Vagina (tissue), 2 donors: ENCODE data around the gene PPL. TPM values are rescaled to one million over a fixed set of nuclear protein-coding genes. Genes with fewer than 3 reads are reported as not detected.

Experiments used
- DNase-seq, 2 donors: peaks; one replicate each; pipeline ENCODE4 v3.0.0-alpha.2; 2017; ENCODE audit errors: extremely low spot score in 2 of 2
- H3K27ac ChIP-seq: fragments of 200-600 bp; sonication (generic); one replicate; pipeline ENCODE4 v1.5.1; 2019
- H3K27me3 ChIP-seq: fragments of 200-600 bp; sonication (generic); one replicate; pipeline ENCODE4 v1.5.1; 2019
- H3K36me3 ChIP-seq, 2 donors: fragments of 200-600 bp; sonication (generic); one replicate each; pipeline ENCODE4 v1.5.1; 2017 to 2019
- H3K4me1 ChIP-seq: fragments of 200-600 bp; sonication (generic); one replicate; pipeline ENCODE4 v1.5.1; 2019
- H3K4me3 ChIP-seq, 2 donors: fragments of 200-600 bp; sonication (generic); 1 replicate in 1 of 2; 2 replicates in 1 of 2; pipeline ENCODE4 v1.5.1; 2016 to 2019
- H3K9me3 ChIP-seq: fragments of 200-600 bp; sonication (generic); one replicate; pipeline ENCODE4 v1.5.1; 2019
- POLR2A ChIP-seq, 2 donors: fragments of 450-650 bp; IDR thresholded peaks; one replicate each; pipeline ENCODE4 v1.6.1; 2017; ENCODE audit warnings: antibody characterized with exemption in 2 of 2, mild to moderate bottlenecking in 2 of 2, moderate library complexity in 2 of 2
- POLR2AphosphoS5 ChIP-seq, 2 donors: sonication (generic); formaldehyde crosslinking; IDR thresholded peaks; one replicate each; pipeline ENCODE4 v1.9.0; 2017; ENCODE audit warnings: antibody characterized with exemption in 2 of 2, mild to moderate bottlenecking in 2 of 2, low read depth in 1 of 2; ENCODE audit not compliant: insufficient read depth in 1 of 2
- intact Hi-C: fragments of 100-400 bp; cut with DNase I; formaldehyde crosslinking; loops from one replicate; pipeline ENCODE4 v1.15.1; 2023
- total RNA-seq: library from RNA; depleted of rRNA; stranded (reverse); fragments of >200 nt; gene quantifications from one replicate; pipeline ENCODE4 v1.2.3, GENCODE V29; 2016
- TF ChIP-seq, protein P1 (sequence below), 3 experiments: fragments of 450-650 bp in 2 of 3; fragments of 200-600 bp in 1 of 3; sonication (generic) in 1 of 3; IDR thresholded peaks; one replicate each; pipeline ENCODE4 v1.5.1; 2017 to 2019; ENCODE audit warnings: antibody characterized with exemption in 3 of 3, mild to moderate bottlenecking in 2 of 3, moderate library complexity in 2 of 3

The PPL gene
- total RNA-seq, 1 donor from 2014 or later: 391 TPM

DNA sequence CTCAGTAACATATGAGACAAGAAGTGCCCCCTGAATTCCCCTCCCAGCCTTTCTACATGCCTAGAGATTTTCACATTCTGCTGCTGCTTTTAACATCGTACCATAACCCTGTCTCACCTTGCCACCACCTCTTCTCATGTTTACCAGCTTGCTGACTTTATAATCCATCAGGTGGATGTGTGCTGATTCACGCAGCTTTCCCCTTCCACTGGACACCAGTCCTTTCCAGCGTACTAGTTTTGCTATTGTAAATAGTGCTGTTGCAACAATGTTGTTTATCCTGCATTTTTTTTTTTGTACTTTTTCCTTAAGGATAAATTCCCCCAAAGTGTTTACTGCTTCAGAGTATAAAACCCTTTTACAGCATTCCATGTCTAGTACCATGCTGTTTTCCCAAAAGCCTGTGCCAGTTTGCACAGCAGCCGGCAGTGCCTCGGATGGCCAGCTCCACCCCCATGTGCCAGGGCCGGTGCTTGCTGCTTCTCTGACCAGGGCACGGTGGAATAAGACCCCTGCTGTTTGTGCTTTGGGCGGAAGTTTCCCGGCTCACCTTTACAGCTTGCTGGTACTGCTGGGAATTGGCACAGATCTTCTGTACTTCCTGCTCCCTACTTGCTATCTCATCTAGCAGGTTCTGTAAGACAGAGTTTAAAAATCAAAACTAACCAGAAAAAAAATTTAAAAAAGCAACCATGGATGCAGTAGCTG is 48.4 kb downstream of the PPL start:
- no peaks in the 10 kb centered on the region for H3K9me3 ChIP-seq
- intact Hi-C loops: no loop called here

DNA sequence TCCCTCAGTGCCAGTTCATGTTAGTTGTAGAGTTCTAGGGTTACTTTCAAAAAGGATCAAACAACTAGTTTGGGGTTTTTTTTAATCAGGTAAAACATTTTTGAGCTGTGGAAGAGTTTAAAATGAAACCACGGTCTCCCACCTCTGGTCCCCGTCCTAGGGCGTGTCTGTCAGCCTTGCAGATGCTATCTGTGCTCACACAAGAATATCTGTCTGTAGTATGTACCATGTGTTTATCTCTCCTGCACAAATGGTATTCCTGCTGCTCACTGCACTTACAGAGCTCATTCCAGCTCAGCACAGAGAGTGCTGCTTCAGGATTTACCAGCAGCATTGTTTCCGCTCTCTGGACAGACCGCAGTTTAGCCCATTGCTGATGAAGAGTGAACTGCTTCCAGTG is 50.8 kb downstream of the PPL start:
- peaks cover 0 to 96% of the 10 kb centered on the region in 2 donors for H3K36me3 ChIP-seq
- TF ChIP-seq, protein P1, sequence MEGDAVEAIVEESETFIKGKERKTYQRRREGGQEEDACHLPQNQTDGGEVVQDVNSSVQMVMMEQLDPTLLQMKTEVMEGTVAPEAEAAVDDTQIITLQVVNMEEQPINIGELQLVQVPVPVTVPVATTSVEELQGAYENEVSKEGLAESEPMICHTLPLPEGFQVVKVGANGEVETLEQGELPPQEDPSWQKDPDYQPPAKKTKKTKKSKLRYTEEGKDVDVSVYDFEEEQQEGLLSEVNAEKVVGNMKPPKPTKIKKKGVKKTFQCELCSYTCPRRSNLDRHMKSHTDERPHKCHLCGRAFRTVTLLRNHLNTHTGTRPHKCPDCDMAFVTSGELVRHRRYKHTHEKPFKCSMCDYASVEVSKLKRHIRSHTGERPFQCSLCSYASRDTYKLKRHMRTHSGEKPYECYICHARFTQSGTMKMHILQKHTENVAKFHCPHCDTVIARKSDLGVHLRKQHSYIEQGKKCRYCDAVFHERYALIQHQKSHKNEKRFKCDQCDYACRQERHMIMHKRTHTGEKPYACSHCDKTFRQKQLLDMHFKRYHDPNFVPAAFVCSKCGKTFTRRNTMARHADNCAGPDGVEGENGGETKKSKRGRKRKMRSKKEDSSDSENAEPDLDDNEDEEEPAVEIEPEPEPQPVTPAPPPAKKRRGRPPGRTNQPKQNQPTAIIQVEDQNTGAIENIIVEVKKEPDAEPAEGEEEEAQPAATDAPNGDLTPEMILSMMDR (IDR thresholded peaks at IDR 0.05): no peak
- TF ChIP-seq POLR2AphosphoS5 (IDR thresholded peaks at IDR 0.05; ENCODE audit: insufficient read depth in 1 of 2, low read depth in 1 of 2) (no peak), POLR2A (IDR thresholded peaks at IDR 0.05) (no peak)

More for the DNA sequence above, 48.4 kb downstream of the PPL start:
- DNase-seq: no peak
- Histone ChIP-seq H3K4me3 (no peak overlapping the region), H3K4me1 (peaks cover 19% of the 10 kb centered on the region), H3K36me3 (peaks cover 0 to 97% of the 10 kb centered on the region in 2 donors), H3K27ac (no peak overlapping the region), H3K27me3 (no peaks in the 10 kb centered on the region)
- TF ChIP-seq, protein P1 (IDR thresholded peaks at IDR 0.05): no peak
- no peak for TF ChIP-seq POLR2A (IDR thresholded peaks at IDR 0.05)
- TF ChIP-seq POLR2AphosphoS5 (IDR thresholded peaks at IDR 0.05; ENCODE audit: insufficient read depth in 1 of 2, low read depth in 1 of 2): no peak

DNA sequence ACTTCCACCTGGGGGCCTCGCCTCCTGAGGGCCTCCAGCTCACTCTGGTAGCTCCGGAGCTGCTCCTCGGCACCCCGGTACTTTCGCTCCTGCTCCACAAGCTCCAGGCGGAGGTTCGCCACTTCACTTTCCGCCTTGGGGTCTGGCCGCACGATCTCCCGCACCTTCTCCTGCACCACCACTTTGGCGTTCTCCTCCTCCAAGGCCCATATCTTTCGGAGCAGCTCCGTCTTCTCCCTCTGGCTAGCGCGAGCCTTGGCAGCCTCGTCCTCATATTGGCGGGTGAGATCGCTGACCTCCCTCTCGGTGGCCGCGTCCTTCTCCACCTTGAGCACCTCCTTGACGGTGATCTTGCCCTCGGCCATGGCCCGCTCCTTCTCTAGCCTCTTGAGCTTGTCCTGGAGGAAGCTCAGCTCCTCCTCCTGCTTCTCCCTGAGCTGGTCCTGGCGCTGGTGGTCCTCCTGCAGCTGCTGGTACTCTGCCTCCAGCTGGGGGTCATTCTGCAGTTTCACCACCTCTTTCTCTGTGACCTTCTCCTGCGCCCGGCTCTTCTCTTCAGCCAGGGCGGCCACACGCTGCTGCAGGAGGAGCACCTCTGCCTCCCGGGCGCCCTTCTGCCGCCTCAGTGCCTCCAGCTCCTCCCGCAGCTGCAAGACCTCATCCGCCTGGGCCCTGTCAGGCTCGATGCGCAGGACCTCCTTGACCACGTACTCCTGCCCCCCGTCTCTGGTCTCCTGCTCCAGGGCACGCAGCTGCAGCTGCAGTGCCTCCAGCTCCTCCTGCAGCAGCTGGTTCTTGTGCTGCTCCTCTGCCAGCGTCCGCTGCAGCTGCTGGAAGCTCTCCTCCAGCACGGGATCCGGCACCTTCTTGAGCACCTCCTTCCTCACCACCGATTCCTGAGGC is 51.7 kb downstream of the PPL start:
- intact Hi-C loops: no loop called here
- Histone ChIP-seq H3K9me3 (no peaks in the 10 kb centered on the region), H3K27me3 (no peaks in the 10 kb centered on the region), H3K27ac (no peak overlapping the region), H3K36me3 (peaks cover 0 to 96% of the 10 kb centered on the region in 2 donors), H3K4me3 (no peak overlapping the region), H3K4me1 (no peaks in the 10 kb centered on the region)
- DNase-seq: no peak
- TF ChIP-seq, protein P1 (IDR thresholded peaks at IDR 0.05): no peak
- no peak for TF ChIP-seq POLR2A (IDR thresholded peaks at IDR 0.05)
- TF ChIP-seq POLR2AphosphoS5 (IDR thresholded peaks at IDR 0.05; ENCODE audit: insufficient read depth in 1 of 2, low read depth in 1 of 2): no peak

More for the DNA sequence above, 50.8 kb downstream of the PPL start:
- H3K4me3 ChIP-seq: no peak overlapping the region
- no peak for DNase-seq
- H3K4me1 ChIP-seq: no peaks in the 10 kb centered on the region
- H3K27me3 ChIP-seq: no peaks in the 10 kb centered on the region
- intact Hi-C loops: no loop called here
- no peak overlapping the region for H3K27ac ChIP-seq
- H3K9me3 ChIP-seq: no peaks in the 10 kb centered on the region

DNA sequence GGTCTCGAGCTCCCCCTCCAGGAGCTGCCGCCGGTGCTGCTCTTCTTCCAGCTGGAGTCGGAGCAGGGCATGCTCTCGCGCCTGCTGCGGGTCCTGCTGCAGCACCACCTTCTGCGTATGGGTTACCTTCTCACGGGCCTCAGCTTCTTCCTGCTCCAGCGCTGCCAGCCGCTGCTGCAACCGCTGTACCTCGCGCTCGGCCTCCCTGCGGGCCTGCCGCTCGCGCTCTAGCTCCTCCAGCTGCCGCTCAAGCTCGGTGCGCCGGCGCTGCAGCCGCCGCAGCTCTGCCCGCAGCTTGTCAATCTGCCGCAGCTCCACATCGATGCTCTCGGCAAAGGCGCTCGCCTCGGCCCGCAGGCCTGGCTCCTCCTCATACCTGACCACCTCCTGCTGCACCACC is 52.7 kb downstream of the PPL start:
- Histone ChIP-seq H3K4me3 (no peak overlapping the region), H3K27me3 (no peaks in the 10 kb centered on the region), H3K4me1 (no peaks in the 10 kb centered on the region), H3K36me3 (peaks cover 0 to 95% of the 10 kb centered on the region in 2 donors), H3K9me3 (no peaks in the 10 kb centered on the region), H3K27ac (no peak overlapping the region)
- DNase-seq: no peak
- TF ChIP-seq POLR2A (IDR thresholded peaks at IDR 0.05): no peak
- no peak for TF ChIP-seq POLR2AphosphoS5 (IDR thresholded peaks at IDR 0.05; ENCODE audit: insufficient read depth in 1 of 2, low read depth in 1 of 2)
- TF ChIP-seq, protein P1 (IDR thresholded peaks at IDR 0.05): no peak
- intact Hi-C loops: no loop called here
